Panc1 (cell line): ENCODE data around the gene AZGP1. TPM values are rescaled to one million over a fixed set of nuclear protein-coding genes. Genes with fewer than 3 reads are reported as not detected.

Source experiments
- ATAC-seq: fragments of 200-7000 bp; cut with Tn5 transposase; 2 replicates; pipeline ENCODE4 v1.9.1; 2020; ENCODE audit warnings: mild to moderate bottlenecking, moderate library complexity
- BruUV-seq: library from RNA; stranded (reverse); fragments of 400-500 nt; replicated peaks from 2 replicates; lab custom pipeline; 2021; lab: Mats Ljungman, UMichigan
- CTCF ChIA-PET: fragments of 300-600 bp; sonication (Branson Sonifier 250); formaldehyde crosslinking; loops from one replicate; lab custom pipeline; 2022; ENCODE audit warnings: antibody characterized with exemption; lab: Charles Lee
- POLR2A ChIA-PET: fragments of 300-600 bp; sonication (Branson Sonifier 250); formaldehyde crosslinking; loops from one replicate; lab custom pipeline; 2022; ENCODE audit warnings: antibody characterized with exemption; lab: Charles Lee
- DNase-seq: peaks from one replicate; pipeline ENCODE4 v3.0.0-alpha.2; 2010; ENCODE audit warnings: low read depth, low spot score
- H3K27ac ChIP-seq: 2 replicates; pipeline ENCODE4 v1.5.1; 2011; ENCODE audit warnings: mild to moderate bottlenecking, low read length, inconsistent platforms
- H3K27me3 ChIP-seq: fragments of 200-500 bp; sonication (Bioruptor generic); 2 replicates; pipeline ENCODE4 v1.6.0; 2014; ENCODE audit warnings: low read length, inconsistent platforms; ENCODE audit not compliant: control insufficient read depth, insufficient read depth
- H3K36me3 ChIP-seq: fragments of 200-500 bp; sonication (Bioruptor generic); 2 replicates; pipeline ENCODE4 v1.5.1; 2014; ENCODE audit warnings: inconsistent platforms, mild to moderate bottlenecking, low read length, moderate library complexity; ENCODE audit not compliant: control insufficient read depth, insufficient read depth
- H3K4me1 ChIP-seq: 2 replicates; pipeline ENCODE4 v1.5.1; 2011; ENCODE audit warnings: inconsistent platforms, mild to moderate bottlenecking, low read length, moderate library complexity; ENCODE audit not compliant: control insufficient read depth, insufficient read depth
- H3K4me3 ChIP-seq, 2 experiments: 2 replicates each; pipeline ENCODE4 v1.5.1; 2011 to 2012; ENCODE audit warnings: low read depth in 2 of 2, low read length in 2 of 2, mild to moderate bottlenecking in 2 of 2, inconsistent platforms in 1 of 2, moderate library complexity in 1 of 2
- H3K9me3 ChIP-seq: fragments of 200-500 bp; sonication (Bioruptor generic); 2 replicates; pipeline ENCODE4 v1.5.1; 2014; ENCODE audit warnings: low read depth, mild to moderate bottlenecking, inconsistent platforms, low read length, moderate library complexity; ENCODE audit not compliant: control insufficient read depth, insufficient read depth
- POLR2AphosphoS5 ChIP-seq: IDR thresholded peaks from 2 replicates; pipeline ENCODE4 v1.6.1; 2012; ENCODE audit warnings: mild to moderate bottlenecking, low read depth, low read length, moderate library complexity
- SIN3A ChIP-seq: IDR thresholded peaks from 2 replicates; pipeline ENCODE4 v1.6.1; 2012; ENCODE audit warnings: low read depth, mild to moderate bottlenecking, low read length, moderate library complexity, borderline replicate concordance; ENCODE audit not compliant: insufficient read depth
- TCF7L2 ChIP-seq: IDR thresholded peaks from 2 replicates; pipeline ENCODE4 v1.6.1; 2011; ENCODE audit warnings: mild to moderate bottlenecking, low read depth, low read length, inconsistent platforms
- in situ Hi-C: cut with HindIII; loops from 2 replicates; pipeline ENCODE4 v1.10.0; 2016; ENCODE audit warnings: low sequenced_read_pairs, low pct_unique_long_range_greater_than_20kb
- intact Hi-C: fragments of 100-400 bp; cut with micrococcal nuclease; formaldehyde crosslinking; loops from one replicate; pipeline ENCODE4 v1.10.0; 2022; ENCODE audit not compliant: unreplicated experiment
- total RNA-seq: library from RNA; stranded (reverse); gene quantifications from one replicate; pipeline ENCODE4 v1.2.1, GENCODE V29; 2021; ENCODE audit not compliant: unreplicated experiment
- TF ChIP-seq, protein P1 (sequence below), 2 experiments: IDR thresholded peaks; 2 replicates each; pipeline ENCODE4 v1.6.1; 2011 to 2012; ENCODE audit warnings: low read depth in 2 of 2, control low read depth in 1 of 2, low read length in 1 of 2, mild to moderate bottlenecking in 1 of 2, moderate library complexity in 1 of 2; ENCODE audit not compliant: insufficient read depth in 1 of 2
- TF ChIP-seq, protein P2 (sequence below): fragments of 450-650 bp; IDR thresholded peaks from 2 replicates; pipeline ENCODE4 v1.5.1; 2017; ENCODE audit warnings: mild to moderate bottlenecking

The AZGP1 gene
- total RNA-seq, 1 experiment from 2014 or later: 0.49 TPM

DNA sequence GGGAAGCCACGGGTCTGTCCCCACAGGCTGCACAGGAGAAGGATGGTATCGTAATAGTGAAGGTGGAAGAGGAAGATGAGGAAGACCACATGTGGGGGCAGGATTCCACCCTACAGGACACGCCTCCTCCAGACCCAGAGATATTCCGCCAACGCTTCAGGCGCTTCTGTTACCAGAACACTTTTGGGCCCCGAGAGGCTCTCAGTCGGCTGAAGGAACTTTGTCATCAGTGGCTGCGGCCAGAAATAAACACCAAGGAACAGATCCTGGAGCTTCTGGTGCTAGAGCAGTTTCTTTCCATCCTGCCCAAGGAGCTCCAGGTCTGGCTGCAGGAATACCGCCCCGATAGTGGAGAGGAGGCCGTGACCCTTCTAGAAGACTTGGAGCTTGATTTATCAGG lies 47.7 kb upstream of the AZGP1 start:
- TF ChIP-seq SIN3A (no peak), POLR2AphosphoS5 (no peak), TCF7L2 (no peak)
- TF ChIP-seq, protein P1, sequence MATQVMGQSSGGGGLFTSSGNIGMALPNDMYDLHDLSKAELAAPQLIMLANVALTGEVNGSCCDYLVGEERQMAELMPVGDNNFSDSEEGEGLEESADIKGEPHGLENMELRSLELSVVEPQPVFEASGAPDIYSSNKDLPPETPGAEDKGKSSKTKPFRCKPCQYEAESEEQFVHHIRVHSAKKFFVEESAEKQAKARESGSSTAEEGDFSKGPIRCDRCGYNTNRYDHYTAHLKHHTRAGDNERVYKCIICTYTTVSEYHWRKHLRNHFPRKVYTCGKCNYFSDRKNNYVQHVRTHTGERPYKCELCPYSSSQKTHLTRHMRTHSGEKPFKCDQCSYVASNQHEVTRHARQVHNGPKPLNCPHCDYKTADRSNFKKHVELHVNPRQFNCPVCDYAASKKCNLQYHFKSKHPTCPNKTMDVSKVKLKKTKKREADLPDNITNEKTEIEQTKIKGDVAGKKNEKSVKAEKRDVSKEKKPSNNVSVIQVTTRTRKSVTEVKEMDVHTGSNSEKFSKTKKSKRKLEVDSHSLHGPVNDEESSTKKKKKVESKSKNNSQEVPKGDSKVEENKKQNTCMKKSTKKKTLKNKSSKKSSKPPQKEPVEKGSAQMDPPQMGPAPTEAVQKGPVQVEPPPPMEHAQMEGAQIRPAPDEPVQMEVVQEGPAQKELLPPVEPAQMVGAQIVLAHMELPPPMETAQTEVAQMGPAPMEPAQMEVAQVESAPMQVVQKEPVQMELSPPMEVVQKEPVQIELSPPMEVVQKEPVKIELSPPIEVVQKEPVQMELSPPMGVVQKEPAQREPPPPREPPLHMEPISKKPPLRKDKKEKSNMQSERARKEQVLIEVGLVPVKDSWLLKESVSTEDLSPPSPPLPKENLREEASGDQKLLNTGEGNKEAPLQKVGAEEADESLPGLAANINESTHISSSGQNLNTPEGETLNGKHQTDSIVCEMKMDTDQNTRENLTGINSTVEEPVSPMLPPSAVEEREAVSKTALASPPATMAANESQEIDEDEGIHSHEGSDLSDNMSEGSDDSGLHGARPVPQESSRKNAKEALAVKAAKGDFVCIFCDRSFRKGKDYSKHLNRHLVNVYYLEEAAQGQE (IDR thresholded peaks at IDR 0.05; ENCODE audit: insufficient read depth in 1 of 2, low read depth in 2 of 2, low read length in 1 of 2): no peak
- TF ChIP-seq, protein P2, sequence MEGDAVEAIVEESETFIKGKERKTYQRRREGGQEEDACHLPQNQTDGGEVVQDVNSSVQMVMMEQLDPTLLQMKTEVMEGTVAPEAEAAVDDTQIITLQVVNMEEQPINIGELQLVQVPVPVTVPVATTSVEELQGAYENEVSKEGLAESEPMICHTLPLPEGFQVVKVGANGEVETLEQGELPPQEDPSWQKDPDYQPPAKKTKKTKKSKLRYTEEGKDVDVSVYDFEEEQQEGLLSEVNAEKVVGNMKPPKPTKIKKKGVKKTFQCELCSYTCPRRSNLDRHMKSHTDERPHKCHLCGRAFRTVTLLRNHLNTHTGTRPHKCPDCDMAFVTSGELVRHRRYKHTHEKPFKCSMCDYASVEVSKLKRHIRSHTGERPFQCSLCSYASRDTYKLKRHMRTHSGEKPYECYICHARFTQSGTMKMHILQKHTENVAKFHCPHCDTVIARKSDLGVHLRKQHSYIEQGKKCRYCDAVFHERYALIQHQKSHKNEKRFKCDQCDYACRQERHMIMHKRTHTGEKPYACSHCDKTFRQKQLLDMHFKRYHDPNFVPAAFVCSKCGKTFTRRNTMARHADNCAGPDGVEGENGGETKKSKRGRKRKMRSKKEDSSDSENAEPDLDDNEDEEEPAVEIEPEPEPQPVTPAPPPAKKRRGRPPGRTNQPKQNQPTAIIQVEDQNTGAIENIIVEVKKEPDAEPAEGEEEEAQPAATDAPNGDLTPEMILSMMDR: no peak

DNA sequence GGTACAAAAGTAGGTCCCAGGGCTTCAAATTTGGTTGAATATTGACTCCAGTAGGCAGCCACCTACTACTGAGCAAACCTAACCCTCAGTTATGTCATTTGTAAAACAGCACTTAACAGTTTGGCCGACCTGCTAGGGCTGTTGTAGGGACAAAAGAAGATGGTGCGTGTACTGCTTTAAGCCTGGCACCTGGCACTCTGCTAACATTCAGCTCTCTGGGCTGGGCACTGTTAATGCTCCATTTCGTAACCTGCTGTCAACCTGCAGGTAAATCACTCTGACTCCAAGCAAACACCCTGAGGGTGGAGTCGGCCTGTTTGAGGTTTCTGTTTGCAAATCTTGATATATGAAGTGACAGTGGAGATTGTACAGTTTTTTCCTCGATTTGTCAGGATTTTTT lies 46.8 kb upstream of the AZGP1 start:
- no TSS peak for BruUV-seq
- in situ Hi-C loops: no loop called here

More for the DNA sequence above, 47.7 kb upstream of the AZGP1 start:
- BruUV-seq: no TSS peak
- no peak overlapping the region for H3K27ac ChIP-seq
- ChIA-PET POLR2A (interaction anchor here (0.5 to 0.6 kb wide), 2 partner anchors 9 to 363 kb away, joined by 3 to 7 read pairs; no protein-coding TSS in a partner anchor), CTCF (no interaction called here)
- no peaks in the 10 kb centered on the region for H3K4me1 ChIP-seq
- no peaks in the 10 kb centered on the region for H3K27me3 ChIP-seq
- ATAC-seq (no peak), DNase-seq (no peak)
- intact Hi-C loops: no loop called here
- H3K9me3 ChIP-seq: no peaks in the 10 kb centered on the region
- peaks cover 10% of the 10 kb centered on the region for H3K36me3 ChIP-seq
- in situ Hi-C loops: no loop called here
- H3K4me3 ChIP-seq: no peak overlapping the region

More for the DNA sequence above, 46.8 kb upstream of the AZGP1 start:
- POLR2A ChIA-PET: no interaction called here
- H3K4me3 ChIP-seq: no peak overlapping the region
- H3K27me3 ChIP-seq: no peaks in the 10 kb centered on the region
- no peak overlapping the region for H3K27ac ChIP-seq
- DNase-seq (no peak), ATAC-seq (no peak)
- no peak for TF ChIP-seq SIN3A
- TF ChIP-seq, protein P2: no peak
- TF ChIP-seq, protein P1 (IDR thresholded peaks at IDR 0.05; ENCODE audit: insufficient read depth in 1 of 2, low read depth in 2 of 2, low read length in 1 of 2): no peak
- TF ChIP-seq POLR2AphosphoS5: no peak
- TF ChIP-seq TCF7L2: no peak
- H3K4me1 ChIP-seq: peaks cover 4% of the 10 kb centered on the region
- CTCF ChIA-PET: no interaction called here
- peaks cover 10% of the 10 kb centered on the region for H3K36me3 ChIP-seq
- intact Hi-C loops: no loop called here
- no peaks in the 10 kb centered on the region for H3K9me3 ChIP-seq
